Prostate gland (tissue), 2 donors: ENCODE results near the gene SPON2.

Experiments used
- POLR2A ChIP-seq: fragments of 450-650 bp; IDR thresholded peaks from one replicate; pipeline ENCODE4 v1.6.1; 2016; ENCODE audit warnings: antibody characterized with exemption, mild to moderate bottlenecking
- POLR2AphosphoS5 ChIP-seq: sonication (generic); formaldehyde crosslinking; IDR thresholded peaks from one replicate; pipeline ENCODE4 v1.6.1; 2017; ENCODE audit warnings: antibody characterized with exemption
- TF ChIP-seq, protein P1 (sequence below), 4 experiments: fragments of 200-600 bp in 2 of 4; fragments of 450-650 bp in 2 of 4; sonication (generic) in 2 of 4; IDR thresholded peaks; 1 replicate in 3 of 4; 2 replicates in 1 of 4; pipeline ENCODE4 v1.5.1; 2016 to 2019; ENCODE audit warnings: antibody characterized with exemption in 4 of 4, mild to moderate bottlenecking in 2 of 4, moderate library complexity in 2 of 4

DNA sequence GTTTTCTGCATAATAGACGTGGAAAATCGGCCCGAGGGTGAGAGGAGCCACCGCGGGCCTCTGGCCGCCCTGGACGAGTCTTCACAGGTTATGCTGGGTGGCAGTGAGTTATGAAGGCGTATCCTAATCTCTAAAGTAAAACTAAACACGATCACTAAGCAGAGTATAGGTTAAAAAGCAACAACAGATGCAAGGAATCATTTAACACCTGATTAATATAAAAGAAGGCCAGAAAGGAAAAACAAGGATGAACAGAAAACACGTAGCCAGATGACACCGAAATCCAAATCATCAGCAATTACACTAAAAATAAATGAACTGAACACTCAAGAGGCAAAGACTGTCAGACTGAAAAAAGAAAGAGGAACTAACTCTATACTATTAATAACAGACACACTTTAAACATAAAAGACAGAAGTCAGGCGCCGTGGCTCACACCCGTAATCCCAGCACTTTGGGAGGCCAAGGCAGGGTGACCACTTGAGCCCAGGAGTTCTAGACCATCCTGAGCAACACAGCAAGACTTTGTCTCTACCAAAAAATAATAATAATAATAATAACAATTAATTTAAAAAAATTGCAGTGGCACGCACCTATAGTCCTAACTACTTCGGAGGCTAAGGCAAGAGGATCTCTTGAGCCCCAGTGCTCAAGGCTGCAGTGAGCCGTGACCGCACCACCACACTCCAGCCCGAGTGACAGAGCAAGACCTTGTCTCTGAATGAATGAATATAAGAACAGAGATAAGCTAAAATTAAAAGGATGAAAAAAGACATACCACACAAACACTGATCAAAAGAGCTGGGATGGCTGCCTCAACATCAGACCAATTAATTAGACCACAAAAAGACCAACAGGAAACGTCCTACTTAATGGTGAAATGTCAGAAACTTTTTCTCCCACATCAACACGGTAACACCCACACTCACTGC lies 46.5 kb upstream of the SPON2 start:
- TF ChIP-seq POLR2A (no peak), POLR2AphosphoS5 (no peak)
- TF ChIP-seq, protein P1, sequence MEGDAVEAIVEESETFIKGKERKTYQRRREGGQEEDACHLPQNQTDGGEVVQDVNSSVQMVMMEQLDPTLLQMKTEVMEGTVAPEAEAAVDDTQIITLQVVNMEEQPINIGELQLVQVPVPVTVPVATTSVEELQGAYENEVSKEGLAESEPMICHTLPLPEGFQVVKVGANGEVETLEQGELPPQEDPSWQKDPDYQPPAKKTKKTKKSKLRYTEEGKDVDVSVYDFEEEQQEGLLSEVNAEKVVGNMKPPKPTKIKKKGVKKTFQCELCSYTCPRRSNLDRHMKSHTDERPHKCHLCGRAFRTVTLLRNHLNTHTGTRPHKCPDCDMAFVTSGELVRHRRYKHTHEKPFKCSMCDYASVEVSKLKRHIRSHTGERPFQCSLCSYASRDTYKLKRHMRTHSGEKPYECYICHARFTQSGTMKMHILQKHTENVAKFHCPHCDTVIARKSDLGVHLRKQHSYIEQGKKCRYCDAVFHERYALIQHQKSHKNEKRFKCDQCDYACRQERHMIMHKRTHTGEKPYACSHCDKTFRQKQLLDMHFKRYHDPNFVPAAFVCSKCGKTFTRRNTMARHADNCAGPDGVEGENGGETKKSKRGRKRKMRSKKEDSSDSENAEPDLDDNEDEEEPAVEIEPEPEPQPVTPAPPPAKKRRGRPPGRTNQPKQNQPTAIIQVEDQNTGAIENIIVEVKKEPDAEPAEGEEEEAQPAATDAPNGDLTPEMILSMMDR (IDR thresholded peaks at IDR 0.05) = no peak
